Panc1 (cell line): ENCODE measurements around the gene TBC1D2B. TPM values are rescaled to one million over a fixed set of nuclear protein-coding genes. Genes with fewer than 3 reads are reported as not detected.
"Not testable (repeated sequence)": the region's sequence is repeated elsewhere in the genome, so short reads cannot be mapped to it uniquely, and the experiment has no call there.

Source experiments
- ATAC-seq: fragments of 200-7000 bp; cut with Tn5 transposase; 2 replicates; pipeline ENCODE4 v1.9.1; 2020; ENCODE audit warnings: mild to moderate bottlenecking, moderate library complexity
- BruUV-seq: library from RNA; stranded (reverse); fragments of 400-500 nt; replicated peaks from 2 replicates; lab custom pipeline; 2021; lab: Mats Ljungman, UMichigan
- CTCF ChIA-PET: fragments of 300-600 bp; sonication (Branson Sonifier 250); formaldehyde crosslinking; loops from one replicate; lab custom pipeline; 2022; ENCODE audit warnings: antibody characterized with exemption; lab: Charles Lee
- POLR2A ChIA-PET: fragments of 300-600 bp; sonication (Branson Sonifier 250); formaldehyde crosslinking; loops from one replicate; lab custom pipeline; 2022; ENCODE audit warnings: antibody characterized with exemption; lab: Charles Lee
- DNase-seq: peaks from one replicate; pipeline ENCODE4 v3.0.0-alpha.2; 2010; ENCODE audit warnings: low read depth, low spot score
- H3K27ac ChIP-seq: 2 replicates; pipeline ENCODE4 v1.5.1; 2011; ENCODE audit warnings: mild to moderate bottlenecking, low read length, inconsistent platforms
- H3K27me3 ChIP-seq: fragments of 200-500 bp; sonication (Bioruptor generic); 2 replicates; pipeline ENCODE4 v1.6.0; 2014; ENCODE audit warnings: low read length, inconsistent platforms; ENCODE audit not compliant: control insufficient read depth, insufficient read depth
- H3K36me3 ChIP-seq: fragments of 200-500 bp; sonication (Bioruptor generic); 2 replicates; pipeline ENCODE4 v1.5.1; 2014; ENCODE audit warnings: inconsistent platforms, mild to moderate bottlenecking, low read length, moderate library complexity; ENCODE audit not compliant: control insufficient read depth, insufficient read depth
- H3K4me1 ChIP-seq: 2 replicates; pipeline ENCODE4 v1.5.1; 2011; ENCODE audit warnings: inconsistent platforms, mild to moderate bottlenecking, low read length, moderate library complexity; ENCODE audit not compliant: control insufficient read depth, insufficient read depth
- H3K4me3 ChIP-seq, 2 experiments: 2 replicates each; pipeline ENCODE4 v1.5.1; 2011 to 2012; ENCODE audit warnings: low read depth in 2 of 2, low read length in 2 of 2, mild to moderate bottlenecking in 2 of 2, inconsistent platforms in 1 of 2, moderate library complexity in 1 of 2
- H3K9me3 ChIP-seq: fragments of 200-500 bp; sonication (Bioruptor generic); 2 replicates; pipeline ENCODE4 v1.5.1; 2014; ENCODE audit warnings: low read depth, mild to moderate bottlenecking, inconsistent platforms, low read length, moderate library complexity; ENCODE audit not compliant: control insufficient read depth, insufficient read depth
- SIN3A ChIP-seq: IDR thresholded peaks from 2 replicates; pipeline ENCODE4 v1.6.1; 2012; ENCODE audit warnings: low read depth, mild to moderate bottlenecking, low read length, moderate library complexity, borderline replicate concordance; ENCODE audit not compliant: insufficient read depth
- TCF7L2 ChIP-seq: IDR thresholded peaks from 2 replicates; pipeline ENCODE4 v1.6.1; 2011; ENCODE audit warnings: mild to moderate bottlenecking, low read depth, low read length, inconsistent platforms
- in situ Hi-C: cut with HindIII; loops from 2 replicates; pipeline ENCODE4 v1.10.0; 2016; ENCODE audit warnings: low sequenced_read_pairs, low pct_unique_long_range_greater_than_20kb
- intact Hi-C: fragments of 100-400 bp; cut with micrococcal nuclease; formaldehyde crosslinking; loops from one replicate; pipeline ENCODE4 v1.10.0; 2022; ENCODE audit not compliant: unreplicated experiment
- total RNA-seq: library from RNA; stranded (reverse); gene quantifications from one replicate; pipeline ENCODE4 v1.2.1, GENCODE V29; 2021; ENCODE audit not compliant: unreplicated experiment
- TF ChIP-seq, protein P1 (sequence below), 2 experiments: IDR thresholded peaks; 2 replicates each; pipeline ENCODE4 v1.6.1; 2011 to 2012; ENCODE audit warnings: low read depth in 2 of 2, control low read depth in 1 of 2, low read length in 1 of 2, mild to moderate bottlenecking in 1 of 2, moderate library complexity in 1 of 2; ENCODE audit not compliant: insufficient read depth in 1 of 2
- TF ChIP-seq, protein P2 (sequence below): fragments of 450-650 bp; IDR thresholded peaks from 2 replicates; pipeline ENCODE4 v1.5.1; 2017; ENCODE audit warnings: mild to moderate bottlenecking

TBC1D2B gene
- total RNA-seq, 1 experiment from 2014 or later: 59.3 TPM

DNA sequence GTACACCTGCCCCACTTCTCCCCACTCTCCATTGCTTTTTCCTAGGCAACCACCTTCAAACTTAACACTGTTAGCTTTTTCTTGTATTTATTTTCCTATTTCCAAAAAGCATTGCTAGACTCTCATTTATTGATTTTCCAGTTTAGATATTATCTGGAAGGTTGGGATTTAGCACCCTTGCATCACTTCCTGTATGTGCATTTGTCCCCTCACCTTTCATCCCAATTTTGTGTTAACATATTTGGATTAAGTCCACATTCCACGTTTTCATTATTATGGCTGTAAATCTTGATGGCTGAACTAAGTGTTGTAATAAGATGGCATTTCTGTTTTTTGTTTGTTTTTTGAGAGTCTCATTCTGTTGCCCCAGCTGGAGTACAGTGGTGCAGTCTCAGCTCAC lies 109.7 kb downstream of the TBC1D2B start:
- H3K9me3 ChIP-seq: no peaks in the 10 kb centered on the region
- no peak overlapping the region for H3K27ac ChIP-seq
- DNase-seq (no peak), ATAC-seq (no peak)
- POLR2A ChIA-PET: no interaction called here
- no peaks in the 10 kb centered on the region for H3K27me3 ChIP-seq
- BruUV-seq: no TSS peak
- intact Hi-C loops: loop anchor here (1.0 kb wide), 1 partner anchor 141 kb away; no protein-coding TSS in a partner anchor
- TF ChIP-seq, protein P1, sequence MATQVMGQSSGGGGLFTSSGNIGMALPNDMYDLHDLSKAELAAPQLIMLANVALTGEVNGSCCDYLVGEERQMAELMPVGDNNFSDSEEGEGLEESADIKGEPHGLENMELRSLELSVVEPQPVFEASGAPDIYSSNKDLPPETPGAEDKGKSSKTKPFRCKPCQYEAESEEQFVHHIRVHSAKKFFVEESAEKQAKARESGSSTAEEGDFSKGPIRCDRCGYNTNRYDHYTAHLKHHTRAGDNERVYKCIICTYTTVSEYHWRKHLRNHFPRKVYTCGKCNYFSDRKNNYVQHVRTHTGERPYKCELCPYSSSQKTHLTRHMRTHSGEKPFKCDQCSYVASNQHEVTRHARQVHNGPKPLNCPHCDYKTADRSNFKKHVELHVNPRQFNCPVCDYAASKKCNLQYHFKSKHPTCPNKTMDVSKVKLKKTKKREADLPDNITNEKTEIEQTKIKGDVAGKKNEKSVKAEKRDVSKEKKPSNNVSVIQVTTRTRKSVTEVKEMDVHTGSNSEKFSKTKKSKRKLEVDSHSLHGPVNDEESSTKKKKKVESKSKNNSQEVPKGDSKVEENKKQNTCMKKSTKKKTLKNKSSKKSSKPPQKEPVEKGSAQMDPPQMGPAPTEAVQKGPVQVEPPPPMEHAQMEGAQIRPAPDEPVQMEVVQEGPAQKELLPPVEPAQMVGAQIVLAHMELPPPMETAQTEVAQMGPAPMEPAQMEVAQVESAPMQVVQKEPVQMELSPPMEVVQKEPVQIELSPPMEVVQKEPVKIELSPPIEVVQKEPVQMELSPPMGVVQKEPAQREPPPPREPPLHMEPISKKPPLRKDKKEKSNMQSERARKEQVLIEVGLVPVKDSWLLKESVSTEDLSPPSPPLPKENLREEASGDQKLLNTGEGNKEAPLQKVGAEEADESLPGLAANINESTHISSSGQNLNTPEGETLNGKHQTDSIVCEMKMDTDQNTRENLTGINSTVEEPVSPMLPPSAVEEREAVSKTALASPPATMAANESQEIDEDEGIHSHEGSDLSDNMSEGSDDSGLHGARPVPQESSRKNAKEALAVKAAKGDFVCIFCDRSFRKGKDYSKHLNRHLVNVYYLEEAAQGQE (IDR thresholded peaks at IDR 0.05; ENCODE audit: insufficient read depth in 1 of 2, low read depth in 2 of 2, low read length in 1 of 2): no peak
- TF ChIP-seq TCF7L2: no peak
- TF ChIP-seq, protein P2, sequence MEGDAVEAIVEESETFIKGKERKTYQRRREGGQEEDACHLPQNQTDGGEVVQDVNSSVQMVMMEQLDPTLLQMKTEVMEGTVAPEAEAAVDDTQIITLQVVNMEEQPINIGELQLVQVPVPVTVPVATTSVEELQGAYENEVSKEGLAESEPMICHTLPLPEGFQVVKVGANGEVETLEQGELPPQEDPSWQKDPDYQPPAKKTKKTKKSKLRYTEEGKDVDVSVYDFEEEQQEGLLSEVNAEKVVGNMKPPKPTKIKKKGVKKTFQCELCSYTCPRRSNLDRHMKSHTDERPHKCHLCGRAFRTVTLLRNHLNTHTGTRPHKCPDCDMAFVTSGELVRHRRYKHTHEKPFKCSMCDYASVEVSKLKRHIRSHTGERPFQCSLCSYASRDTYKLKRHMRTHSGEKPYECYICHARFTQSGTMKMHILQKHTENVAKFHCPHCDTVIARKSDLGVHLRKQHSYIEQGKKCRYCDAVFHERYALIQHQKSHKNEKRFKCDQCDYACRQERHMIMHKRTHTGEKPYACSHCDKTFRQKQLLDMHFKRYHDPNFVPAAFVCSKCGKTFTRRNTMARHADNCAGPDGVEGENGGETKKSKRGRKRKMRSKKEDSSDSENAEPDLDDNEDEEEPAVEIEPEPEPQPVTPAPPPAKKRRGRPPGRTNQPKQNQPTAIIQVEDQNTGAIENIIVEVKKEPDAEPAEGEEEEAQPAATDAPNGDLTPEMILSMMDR: no peak
- CTCF ChIA-PET: interaction anchor here (0.7 to 2.2 kb wide), 2 partner anchors 115 to 141 kb away, joined by 4 to 9 read pairs; no protein-coding TSS in a partner anchor
- no peaks in the 10 kb centered on the region for H3K36me3 ChIP-seq
- no peaks in the 10 kb centered on the region for H3K4me1 ChIP-seq
- in situ Hi-C loops: no loop called here
- H3K4me3 ChIP-seq: no peak overlapping the region

DNA sequence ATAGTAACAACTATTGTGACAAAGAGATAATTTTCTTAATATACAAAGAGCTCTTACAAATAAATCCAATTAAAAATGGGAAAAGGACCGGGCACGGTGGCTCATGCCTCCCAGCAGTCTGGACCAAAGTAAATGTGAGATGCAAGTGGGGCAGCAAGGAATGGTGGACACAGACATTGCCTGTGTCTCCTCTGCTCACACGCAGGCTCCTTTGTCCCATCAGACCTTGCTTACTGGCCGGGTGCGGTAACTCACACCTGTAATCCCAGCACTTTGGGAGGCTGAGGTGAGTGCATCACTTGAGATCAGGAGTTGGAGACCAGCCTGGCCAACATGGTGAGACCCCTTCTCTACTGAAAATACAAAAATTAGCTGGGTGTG lies 110.3 kb downstream of the TBC1D2B start:
- H3K4me1 ChIP-seq, BruUV-seq, DNase-seq, H3K36me3 ChIP-seq, in situ Hi-C loops, H3K27me3 ChIP-seq, POLR2A ChIA-PET, H3K4me3 ChIP-seq, H3K9me3 ChIP-seq, H3K27ac ChIP-seq: not testable (repeated sequence)
- intact Hi-C loops: loop anchor here (1.0 kb wide), 1 partner anchor 141 kb away; no protein-coding TSS in a partner anchor
- ATAC-seq: peak; percentile 70; the same call in 1 of the 2 replicates
- CTCF ChIA-PET: interaction anchor here (0.6 to 2.2 kb wide), 3 partner anchors 141 to 892 kb away, joined by 4 to 9 read pairs (median 6); no protein-coding TSS in a partner anchor

DNA sequence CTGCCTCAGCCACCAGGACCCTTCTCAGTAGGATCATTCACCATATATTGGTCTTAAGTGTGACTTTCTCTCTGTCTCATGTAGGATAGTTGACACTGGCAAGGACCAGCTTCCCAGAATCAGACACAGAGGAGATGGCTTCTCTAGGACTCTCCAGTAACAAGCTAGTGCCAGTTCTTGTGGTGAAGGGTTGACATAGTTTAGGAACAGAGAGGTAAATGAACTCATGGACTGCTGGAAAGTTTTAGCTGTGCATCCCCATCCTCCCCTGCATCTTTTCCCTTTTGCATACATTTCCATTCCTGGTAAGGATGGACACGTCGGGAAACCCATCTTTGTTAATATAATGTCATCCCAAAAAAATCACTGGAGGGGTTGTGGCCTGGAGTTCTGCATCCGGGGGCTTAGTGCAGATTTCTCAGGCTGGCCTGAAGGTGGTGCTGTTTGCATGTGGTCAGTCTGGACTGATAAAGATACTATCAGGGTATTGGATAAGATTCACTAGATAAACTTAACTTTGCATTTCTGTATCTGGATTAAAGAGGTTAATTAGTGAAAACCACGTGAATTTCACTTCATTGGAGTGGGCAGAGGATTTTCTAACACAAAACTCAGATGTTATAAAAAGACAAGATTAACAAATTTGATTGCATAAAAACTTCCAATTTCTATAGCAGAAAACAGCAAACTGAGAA lies 110.8 kb downstream of the TBC1D2B start:
- Histone ChIP-seq H3K27ac (no peak overlapping the region), H3K4me1 (no peaks in the 10 kb centered on the region), H3K9me3 (no peaks in the 10 kb centered on the region), H3K27me3 (no peaks in the 10 kb centered on the region), H3K4me3 (no peak overlapping the region), H3K36me3 (no peaks in the 10 kb centered on the region)
- no TSS peak for BruUV-seq
- ChIA-PET CTCF (interaction anchor here (0.6 to 2.2 kb wide), 3 partner anchors 142 to 892 kb away, joined by 4 to 9 read pairs (median 6); no protein-coding TSS in a partner anchor), POLR2A (no interaction called here)
- no peak for TF ChIP-seq SIN3A
- TF ChIP-seq, protein P2: peak; percentile 92
- DNase-seq (no peak), ATAC-seq (peak; percentile 95)
- intact Hi-C loops: loop anchor here (1.0 kb wide), 1 partner anchor 142 kb away; no protein-coding TSS in a partner anchor
- in situ Hi-C loops: no loop called here
